OCI-LY1 (cell line): ENCODE measurements around the gene ATP8A2.

Experiments used
- EZH2 ChIP-seq: fragments of 200-600 bp; sonication (generic), shearing (Covaris generic); IDR thresholded peaks from 2 replicates; pipeline ENCODE4 v1.8.0; 2017; ENCODE audit warnings: borderline replicate concordance, mixed run types, mild to moderate bottlenecking, antibody characterized with exemption, low read length, moderate library complexity, mixed read lengths
- TF ChIP-seq, protein P1 (sequence below): fragments of 200-600 bp; sonication (generic), shearing (Covaris generic); IDR thresholded peaks from 2 replicates; pipeline ENCODE4 v1.5.1; 2017; ENCODE audit warnings: mild to moderate bottlenecking, antibody characterized with exemption, low read length, moderate library complexity, mixed read lengths

DNA sequence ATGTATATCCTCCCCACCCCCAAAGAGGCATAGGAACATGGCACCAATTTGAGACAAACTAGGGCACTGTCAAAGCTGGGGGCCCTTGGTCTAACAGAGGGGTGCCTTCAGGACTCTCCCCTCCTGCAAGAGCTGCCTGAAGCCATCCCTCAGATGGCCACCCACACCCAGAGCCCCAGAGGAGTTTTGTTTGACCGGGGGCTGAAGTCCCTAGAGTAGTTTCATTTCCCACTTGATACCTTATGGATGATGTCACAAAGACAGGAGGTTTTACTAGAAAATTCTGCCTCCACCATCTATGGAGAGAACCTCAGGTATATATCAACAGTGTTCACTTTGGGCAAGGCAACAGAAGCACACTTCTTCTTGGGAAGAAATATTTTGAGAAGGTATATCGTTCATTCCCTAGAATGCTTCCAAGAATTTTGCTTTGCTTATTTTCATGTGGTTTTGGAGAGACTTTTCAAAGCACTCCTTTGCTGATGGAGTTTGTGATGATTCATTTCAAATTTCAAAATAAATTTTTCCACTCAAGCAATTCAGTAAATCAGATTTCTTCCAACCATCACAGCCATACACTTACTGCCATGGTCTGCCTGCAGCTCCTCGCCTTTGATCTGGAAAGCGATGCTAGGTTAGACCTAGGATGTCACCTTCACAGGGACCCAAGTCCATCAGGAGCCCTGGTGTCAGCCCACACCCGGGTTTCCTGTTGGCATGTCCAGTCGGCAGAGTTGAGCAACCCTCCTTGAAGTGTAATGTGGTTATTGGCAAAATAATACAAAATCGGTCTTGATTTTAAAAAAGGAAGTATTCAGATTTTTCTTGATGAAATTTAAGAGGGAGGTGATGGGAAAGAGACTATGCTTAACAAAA is 473.0 kb downstream of the ATP8A2 start:
- TF ChIP-seq, protein P1, sequence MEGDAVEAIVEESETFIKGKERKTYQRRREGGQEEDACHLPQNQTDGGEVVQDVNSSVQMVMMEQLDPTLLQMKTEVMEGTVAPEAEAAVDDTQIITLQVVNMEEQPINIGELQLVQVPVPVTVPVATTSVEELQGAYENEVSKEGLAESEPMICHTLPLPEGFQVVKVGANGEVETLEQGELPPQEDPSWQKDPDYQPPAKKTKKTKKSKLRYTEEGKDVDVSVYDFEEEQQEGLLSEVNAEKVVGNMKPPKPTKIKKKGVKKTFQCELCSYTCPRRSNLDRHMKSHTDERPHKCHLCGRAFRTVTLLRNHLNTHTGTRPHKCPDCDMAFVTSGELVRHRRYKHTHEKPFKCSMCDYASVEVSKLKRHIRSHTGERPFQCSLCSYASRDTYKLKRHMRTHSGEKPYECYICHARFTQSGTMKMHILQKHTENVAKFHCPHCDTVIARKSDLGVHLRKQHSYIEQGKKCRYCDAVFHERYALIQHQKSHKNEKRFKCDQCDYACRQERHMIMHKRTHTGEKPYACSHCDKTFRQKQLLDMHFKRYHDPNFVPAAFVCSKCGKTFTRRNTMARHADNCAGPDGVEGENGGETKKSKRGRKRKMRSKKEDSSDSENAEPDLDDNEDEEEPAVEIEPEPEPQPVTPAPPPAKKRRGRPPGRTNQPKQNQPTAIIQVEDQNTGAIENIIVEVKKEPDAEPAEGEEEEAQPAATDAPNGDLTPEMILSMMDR = no peak
- TF ChIP-seq EZH2 = no peak
